Pancreas (tissue), 10 donors: Measurements from ENCODE around the gene SNRNP25. TPM values are rescaled to one million over a fixed set of nuclear protein-coding genes. Genes with fewer than 3 reads are reported as not detected.
A peak's percentile ranks its signal among the peaks of the same experiment; 100 is the strongest.

Experiments
- ATAC-seq, 4 donors: fragments of 200-7000 bp; cut with Tn5 transposase; one replicate each; pipeline versions ENCODE4 v1.8.0 to v1.9.1; 2020; ENCODE audit warnings: mild to moderate bottlenecking in 4 of 4, moderate library complexity in 4 of 4
- DNase-seq, 6 donors: peaks; one replicate each; pipeline ENCODE4 v3.0.0-alpha.2; 2020
- FAIRE-seq: peaks from 2 replicates; lab custom pipeline; 2012; peaks lifted over from hg19 to GRCh38; lab: Jason Lieb, UNC
- H3K27ac ChIP-seq, 4 donors: fragments of 200-600 bp; sonication (generic); 1 replicate in 3 of 4; 2 replicates in 1 of 4; pipeline versions ENCODE4 v1.5.0 to v1.8.0; 2020
- H3K27me3 ChIP-seq, 4 donors: fragments of 200-600 bp; one replicate each; pipeline ENCODE4 v1.8.0; 2021
- H3K36me3 ChIP-seq, 3 donors: fragments of 200-600 bp; sonication (generic) in 1 of 3; one replicate each; pipeline versions ENCODE4 v1.5.0 to v1.8.0; 2020 to 2021
- H3K4me1 ChIP-seq, 3 donors: fragments of 200-600 bp; one replicate each; pipeline ENCODE4 v1.8.0; 2021
- H3K4me3 ChIP-seq, 4 donors: fragments of 200-600 bp; sonication (generic) in 2 of 4; one replicate each; pipeline versions ENCODE4 v1.5.0 to v1.8.0; 2020 to 2021
- H3K9me3 ChIP-seq, 4 donors: fragments of 200-600 bp; one replicate each; pipeline ENCODE4 v1.8.0; 2021
- WGBS, 2 donors: extraction: QIAGEN DNeasy Blood & Tissue Kit; methylation state at CpG; one replicate each; pipeline ENCODE4 v1.1.7; 2013; 5-methylcytosine and 5-hydroxymethylcytosine counted together
- intact Hi-C, 3 donors: fragments of 100-400 bp; cut with DNase I; formaldehyde crosslinking; loops; one replicate each; pipeline versions ENCODE4 v1.11.1 to v1.14.2; 2022
- polyA plus RNA-seq, 2 donors: library from polyadenylated mRNA; stranded (reverse); fragments of 200-250 nt; gene quantifications; one replicate each; pipeline ENCODE4 v1.2.3, GENCODE V29; 2013
- total RNA-seq, 6 donors: library from RNA; stranded (reverse); fragmentation: NEBNext Ultra II Directional in 4 of 6; extraction: Animal tissue kit (Norgen Biotek cat#: 25700) in 4 of 6; gene quantifications; one replicate each; pipeline versions ENCODE4 v1.2.1 to v1.2.4, GENCODE V29; 2021 to 2023
- TF ChIP-seq, protein P1 (sequence below), 4 donors: fragments of 200-600 bp; sonication (generic) in 3 of 4; IDR thresholded peaks; one replicate each; pipeline versions ENCODE4 v1.5.0 to v1.8.0; 2021; ENCODE audit warnings: antibody characterized with exemption in 4 of 4
- donor health status: healthy with polysubstance abuse.
- donor health status: DM: no; HTN: no; CAD: no; lungs with moderate emphysema.
- donor health status: DM: no; HTN: no; CAD: no.
- donor health status: control.
- donor health status: control.
- donor health status: Bipolar disorder and iron deficiency.
- donor health status: DM: yes; HTN: yes; CAD: no.
- donor health status: DM: no; HTN: no; CAD: no.
- donor health status: DM: no; HTN: no; CAD: no.
- donor health status: DM: yes; HTN: yes; CAD: no.

Gene SNRNP25
- total and polyA plus RNA-seq, 8 donors, result 6.8 to 17.3 (median 8.6) TPM

DNA sequence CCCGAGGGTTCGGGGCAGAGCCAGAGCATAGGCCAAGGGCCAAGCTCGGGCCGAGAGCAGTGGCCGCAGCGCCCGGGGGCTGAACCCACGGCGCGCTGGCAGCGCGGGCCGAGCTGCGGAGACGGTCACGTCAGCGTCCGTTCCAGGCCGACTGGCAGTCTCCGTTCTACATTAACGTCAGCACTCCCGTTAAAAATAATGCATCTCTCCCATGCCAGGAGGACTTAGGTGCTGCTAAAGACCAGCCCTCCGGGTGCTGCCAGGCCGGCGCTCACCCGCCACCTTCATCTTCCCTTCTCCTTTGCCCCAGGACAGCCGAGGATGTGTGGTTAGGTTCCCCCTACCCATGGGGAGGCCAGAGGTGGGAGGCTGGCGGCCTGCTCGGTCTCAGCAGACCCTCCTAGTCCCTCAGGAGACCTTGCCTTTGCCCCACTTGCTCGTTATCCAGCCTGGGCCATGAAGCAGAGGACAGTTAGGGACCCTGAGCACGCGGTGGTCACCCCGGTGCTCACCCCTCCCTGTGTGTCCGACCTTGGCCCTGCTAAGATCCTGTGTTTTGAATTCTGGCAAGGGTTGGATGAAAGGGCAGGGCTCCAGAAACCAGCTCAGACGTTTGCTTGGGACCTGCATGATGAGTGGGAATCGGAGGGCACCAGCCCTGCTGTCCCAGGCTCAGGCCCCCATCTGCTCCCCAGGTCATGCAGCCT, 25.0 kb downstream of the SNRNP25 start:
- Histone ChIP-seq H3K36me3 (no peaks in the 10 kb centered on the region), H3K27me3 (no peaks in the 10 kb centered on the region), H3K27ac (peak overlapping the region; percentile 22 to 81 (median 78)), H3K9me3 (no peaks in the 10 kb centered on the region), H3K4me1 (peaks cover 12 to 17% (median 15%) of the 10 kb centered on the region in 3 donors), H3K4me3 (peak overlapping the region; percentile 69 to 90 (median 86))
- no peak for FAIRE-seq
- DNase-seq, result peak in 1 of 6 donors; percentile 67
- intact Hi-C loops, result no loop called here
- WGBS, 2 donors, result 4 to 6% methylated on average over 36 of the region's 36 CpGs
- TF ChIP-seq, protein P1, sequence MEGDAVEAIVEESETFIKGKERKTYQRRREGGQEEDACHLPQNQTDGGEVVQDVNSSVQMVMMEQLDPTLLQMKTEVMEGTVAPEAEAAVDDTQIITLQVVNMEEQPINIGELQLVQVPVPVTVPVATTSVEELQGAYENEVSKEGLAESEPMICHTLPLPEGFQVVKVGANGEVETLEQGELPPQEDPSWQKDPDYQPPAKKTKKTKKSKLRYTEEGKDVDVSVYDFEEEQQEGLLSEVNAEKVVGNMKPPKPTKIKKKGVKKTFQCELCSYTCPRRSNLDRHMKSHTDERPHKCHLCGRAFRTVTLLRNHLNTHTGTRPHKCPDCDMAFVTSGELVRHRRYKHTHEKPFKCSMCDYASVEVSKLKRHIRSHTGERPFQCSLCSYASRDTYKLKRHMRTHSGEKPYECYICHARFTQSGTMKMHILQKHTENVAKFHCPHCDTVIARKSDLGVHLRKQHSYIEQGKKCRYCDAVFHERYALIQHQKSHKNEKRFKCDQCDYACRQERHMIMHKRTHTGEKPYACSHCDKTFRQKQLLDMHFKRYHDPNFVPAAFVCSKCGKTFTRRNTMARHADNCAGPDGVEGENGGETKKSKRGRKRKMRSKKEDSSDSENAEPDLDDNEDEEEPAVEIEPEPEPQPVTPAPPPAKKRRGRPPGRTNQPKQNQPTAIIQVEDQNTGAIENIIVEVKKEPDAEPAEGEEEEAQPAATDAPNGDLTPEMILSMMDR (IDR thresholded peaks at IDR 0.05), result no peak
- ATAC-seq, result peak; percentile 3 to 36 (median 16)

- peaks cover 12 to 17% (median 15%) of the 10 kb centered on the region in 3 donors for H3K4me1 ChIP-seq
- H3K27me3 ChIP-seq, result no peaks in the 10 kb centered on the region
- TF ChIP-seq, protein P1 (IDR thresholded peaks at IDR 0.05), result no peak
- 78 to 80% methylated on average over 32 of the region's 32 CpGs for WGBS, 2 donors
- no peak overlapping the region for H3K27ac ChIP-seq
- DNase-seq (peak in 1 of 6 donors; percentile 69), FAIRE-seq (no peak), ATAC-seq (no peak)
- intact Hi-C loops, result no loop called here
- H3K36me3 ChIP-seq, result no peaks in the 10 kb centered on the region
- H3K9me3 ChIP-seq, result no peaks in the 10 kb centered on the region
- H3K4me3 ChIP-seq, result peak overlapping the region in 2 of 4 donors; percentile 83 to 90
These were observed 25.8 kb downstream of the SNRNP25 start for GRCh38 chr16:79151-80054.

DNA sequence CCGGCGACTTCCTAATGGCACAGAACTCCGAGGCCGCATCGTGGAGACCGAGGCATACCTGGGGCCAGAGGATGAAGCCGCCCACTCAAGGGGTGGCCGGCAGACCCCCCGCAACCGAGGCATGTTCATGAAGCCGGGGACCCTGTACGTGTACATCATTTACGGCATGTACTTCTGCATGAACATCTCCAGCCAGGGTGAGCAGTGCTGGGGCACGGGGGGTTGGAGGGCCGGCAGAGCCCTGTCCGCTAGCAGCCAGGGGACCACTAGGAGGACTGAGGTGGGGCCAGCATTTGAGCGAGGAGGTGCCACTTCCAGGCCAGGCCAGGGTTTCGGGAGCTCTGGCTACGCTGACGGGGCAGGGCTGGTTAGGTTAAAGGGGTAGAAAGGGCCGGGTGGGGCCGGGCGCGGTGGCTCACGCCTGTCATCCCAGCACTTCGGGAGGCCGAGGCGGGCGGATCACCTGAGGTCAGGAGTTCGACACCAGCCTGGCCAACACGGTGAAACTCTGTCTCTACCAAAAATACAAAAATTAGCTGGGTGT, 29.5 kb downstream of the SNRNP25 start:
- DNase-seq (no peak), FAIRE-seq (no peak), ATAC-seq (no peak)
- 95 to 96% methylated on average over 30 to 31 of the region's 31 CpGs for WGBS, 2 donors
- H3K27ac ChIP-seq, result no peak overlapping the region
- no peak overlapping the region for H3K4me3 ChIP-seq
- H3K9me3 ChIP-seq, result no peaks in the 10 kb centered on the region
- H3K27me3 ChIP-seq, result no peaks in the 10 kb centered on the region
- H3K36me3 ChIP-seq, result peaks cover 0 to 12% (median 3%) of the 10 kb centered on the region in 3 donors
- H3K4me1 ChIP-seq, result peaks cover 0 to 5% (median 0%) of the 10 kb centered on the region in 3 donors
- intact Hi-C loops, result no loop called here
- TF ChIP-seq, protein P1 (IDR thresholded peaks at IDR 0.05), result no peak

DNA sequence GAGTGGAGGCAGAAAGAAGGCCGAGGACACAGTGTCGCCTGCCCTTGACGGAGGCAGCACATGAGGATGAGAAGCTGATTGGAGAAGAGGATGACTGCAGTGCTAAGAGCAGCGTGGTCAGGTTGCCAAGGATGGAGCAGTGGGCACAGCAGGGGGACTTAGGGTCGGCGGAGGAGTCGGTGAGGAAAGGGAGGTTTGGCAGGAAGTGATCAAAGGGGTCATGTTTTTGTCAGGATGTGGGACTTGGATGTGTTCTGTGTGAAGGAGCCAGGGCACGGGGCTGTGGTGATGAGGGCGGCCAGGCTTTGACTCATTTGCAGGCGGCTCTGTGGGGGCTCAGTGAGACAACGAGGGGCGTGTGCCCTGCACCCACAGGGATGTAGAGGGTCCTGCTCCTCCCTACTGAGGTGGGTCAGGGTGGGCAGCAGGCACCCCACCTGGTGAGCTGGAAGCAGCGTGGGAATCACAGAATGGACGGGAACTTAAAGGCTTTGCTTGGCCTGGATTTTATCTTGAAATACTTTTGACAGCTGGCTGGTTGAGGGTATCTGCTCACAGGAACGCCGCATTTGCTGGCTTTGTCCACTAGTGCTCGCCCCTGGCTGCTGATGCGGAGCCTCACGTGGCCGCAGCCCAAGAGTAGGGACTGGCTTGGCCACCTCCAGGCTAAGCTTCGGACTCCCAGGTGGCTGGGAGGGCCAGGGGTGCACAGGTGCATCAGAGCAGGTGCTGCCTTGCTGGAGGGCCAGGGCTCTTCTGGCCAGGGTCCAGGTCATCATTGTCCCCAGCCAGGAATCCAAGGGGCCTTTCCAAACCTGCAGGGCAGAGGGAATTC, 30.4 kb downstream of the SNRNP25 start:
- intact Hi-C loops, result no loop called here
- H3K36me3 ChIP-seq, result peaks cover 0 to 12% (median 3%) of the 10 kb centered on the region in 3 donors
- peak overlapping the region in 1 of 4 donors; percentile 26 for H3K27ac ChIP-seq
- ATAC-seq (peak in 2 of 4 donors; percentile 3 to 4), DNase-seq (peak in 1 of 6 donors; percentile 53), FAIRE-seq (no peak)
- H3K9me3 ChIP-seq, result no peaks in the 10 kb centered on the region
- TF ChIP-seq, protein P1 (IDR thresholded peaks at IDR 0.05), result no peak
- no peaks in the 10 kb centered on the region for H3K27me3 ChIP-seq
- H3K4me1 ChIP-seq, result peaks cover 0 to 1% (median 0%) of the 10 kb centered on the region in 3 donors
- H3K4me3 ChIP-seq, result no peak overlapping the region
- WGBS, 2 donors, result 74 to 75% methylated on average over 21 of the region's 21 CpGs
